K562 (cell line): ENCODE measurements around the gene WBP1L. TPM values are rescaled to one million over a fixed set of nuclear protein-coding genes. Genes with fewer than 3 reads are reported as not detected.

Source experiments
- ATAC-seq: fragments of 200-7000 bp; cut with Tn5 transposase; 3 replicates; pipeline ENCODE4 v1.9.1; 2020; ENCODE audit warnings: moderate library complexity
- BruUV-seq: library from RNA; stranded (reverse); fragments of 400-500 nt; replicated peaks from 2 replicates; lab custom pipeline; 2021; lab: Mats Ljungman, UMichigan
- CTCF ChIA-PET: fragments of 300-600 bp; formaldehyde crosslinking; extraction: SDS; loops from one replicate; lab custom pipeline; 2021; ENCODE audit warnings: low intra/inter-chr PET ratio; lab: Yijun Ruan, JAX
- POLR2A ChIA-PET: fragments of 300-600, 350-650 bp; sonication (Branson Sonifier 250); formaldehyde crosslinking; extraction: SDS; loops from one replicate; lab custom pipeline; 2021; ENCODE audit warnings: antibody characterized with exemption, inconsistent platforms; lab: Yijun Ruan, JAX
- DNase-seq, 4 experiments: peaks; one replicate each; pipeline versions ENCODE4 v3.0.0 to v3.0.0-alpha.2; 2011 to 2018; ENCODE audit warnings: low spot score in 3 of 4, mixed read lengths in 3 of 4; ENCODE audit errors: extremely low read depth in 1 of 4
- FAIRE-seq: peaks from 2 replicates; lab custom pipeline; 2011; peaks lifted over from hg19 to GRCh38; lab: Jason Lieb, UNC
- H2AFZ ChIP-seq: 2 replicates; pipeline ENCODE4 v1.6.0; 2011; ENCODE audit warnings: low read depth, low read length, control low read depth, inconsistent platforms
- H3K27ac ChIP-seq: fragments of 200-600 bp; 3 replicates; pipeline ENCODE4 v1.8.0; 2011; ENCODE audit warnings: low read depth, mild to moderate bottlenecking, control low read depth, inconsistent platforms, low read length, moderate library complexity, mixed read lengths; ENCODE audit errors: extremely low read depth
- H3K27me3 ChIP-seq, 2 experiments: fragments of 300-600 bp in 1 of 2; 2 replicates in 1 of 2; 3 replicates in 1 of 2; pipeline versions ENCODE4 v1.6.0 to v1.8.0; 2011; ENCODE audit warnings: inconsistent platforms in 2 of 2, low read length in 2 of 2, mild to moderate bottlenecking in 1 of 2, mixed read lengths in 1 of 2, moderate library complexity in 1 of 2; ENCODE audit not compliant: control insufficient read depth in 2 of 2, insufficient read depth in 2 of 2
- H3K36me3 ChIP-seq: fragments of 300-600 bp; 3 replicates; pipeline ENCODE4 v1.8.0; 2011; ENCODE audit warnings: mild to moderate bottlenecking, low read length, inconsistent platforms; ENCODE audit not compliant: control insufficient read depth, insufficient read depth
- H3K4me1 ChIP-seq, 2 experiments: fragments of 200-600 bp in 1 of 2; replicated peaks in 1 of 2; 2 replicates in 1 of 2; 3 replicates in 1 of 2; pipeline versions ENCODE4 v1.5.1 to v1.8.0; 2011; ENCODE audit warnings: inconsistent platforms in 2 of 2, low read length in 2 of 2, mild to moderate bottlenecking in 1 of 2, mixed read lengths in 1 of 2, moderate library complexity in 1 of 2; ENCODE audit not compliant: control insufficient read depth in 2 of 2, insufficient read depth in 2 of 2
- H3K4me2 ChIP-seq: 2 replicates; pipeline ENCODE4 v1.6.1; 2011; ENCODE audit warnings: low read length, control low read depth, inconsistent platforms, mixed read lengths; ENCODE audit not compliant: insufficient read depth
- H3K4me3 ChIP-seq: fragments of 200-600 bp; sonication (generic), shearing (Covaris generic); 2 replicates; pipeline ENCODE4 v1.5.1; 2016; ENCODE audit warnings: control low read depth, inconsistent platforms
- H3K79me2 ChIP-seq: fragments of 200-600 bp; 3 replicates; pipeline ENCODE4 v1.8.0; 2011; ENCODE audit warnings: low read length, inconsistent platforms; ENCODE audit not compliant: control insufficient read depth, insufficient read depth
- H3K9ac ChIP-seq, 2 experiments: 2 replicates each; pipeline versions ENCODE4 v1.6.0 to v1.6.1; 2011; ENCODE audit warnings: low read depth in 2 of 2, low read length in 2 of 2, control low read depth in 1 of 2, inconsistent platforms in 1 of 2, mild to moderate bottlenecking in 1 of 2, mixed read lengths in 1 of 2; ENCODE audit not compliant: insufficient read depth in 1 of 2
- H3K9me1 ChIP-seq: one replicate; pipeline ENCODE4 v1.6.0; 2011; ENCODE audit warnings: inconsistent platforms, mild to moderate bottlenecking, low read length, moderate library complexity; ENCODE audit not compliant: control insufficient read depth, insufficient read depth
- H3K9me3 ChIP-seq: replicated peaks from 2 replicates; pipeline ENCODE4 v1.5.1; 2011; ENCODE audit warnings: low read depth, low read length, inconsistent platforms; ENCODE audit not compliant: control insufficient read depth, insufficient read depth
- H4K20me1 ChIP-seq: replicated peaks from 2 replicates; pipeline ENCODE4 v1.6.1; 2011; ENCODE audit warnings: low read length, inconsistent platforms, mixed read lengths; ENCODE audit not compliant: control insufficient read depth, insufficient read depth
- CHD2 ChIP-seq: IDR thresholded peaks from 2 replicates; pipeline ENCODE4 v1.6.1; 2011; ENCODE audit warnings: low read depth, low read length
- CREM ChIP-seq: IDR thresholded peaks from 2 replicates; pipeline ENCODE4 v1.6.1; 2014; ENCODE audit warnings: antibody characterized with exemption, low read depth
- HMG20B ChIP-seq: fragments of 250-450 bp; sonication (Bioruptor Pico); IDR thresholded peaks from 2 replicates; pipeline ENCODE4 v1.5.0; 2021; ENCODE audit warnings: mild to moderate bottlenecking
- HNRNPK ChIP-seq: fragments of 200-400 bp; formaldehyde crosslinking; IDR thresholded peaks from one replicate; pipeline ENCODE4 v1.6.1; 2018; ENCODE audit warnings: mild to moderate bottlenecking, low read depth, low read length; ENCODE audit not compliant: poor library complexity, severe bottlenecking
- NCOA1 ChIP-seq: fragments of 450-650 bp; IDR thresholded peaks from 2 replicates; pipeline ENCODE4 v1.6.1; 2016; ENCODE audit warnings: low read depth
- SUPT5H ChIP-seq: fragments of 450-650 bp; IDR thresholded peaks from 2 replicates; pipeline ENCODE4 v1.6.1; 2016
- ZBTB1 ChIP-seq: sonication (generic); formaldehyde crosslinking; IDR thresholded peaks from 2 replicates; pipeline ENCODE4 v1.8.1; 2023; ENCODE audit warnings: missing genetic modification reagents, low read depth, mild to moderate bottlenecking, borderline replicate concordance
- ZNF146 ChIP-seq: IDR thresholded peaks from one replicate; pipeline ENCODE4 v1.6.1; 2018; ENCODE audit warnings: missing compliant biosample characterization; ENCODE audit not compliant: unreplicated experiment
- ZNF212 ChIP-seq: fragments of 450-650 bp; formaldehyde crosslinking; IDR thresholded peaks from 2 replicates; pipeline ENCODE4 v1.4.0; 2020; ENCODE audit warnings: mild to moderate bottlenecking
- ZNF354B ChIP-seq: fragments of 250-450 bp; sonication (Bioruptor Pico); IDR thresholded peaks from 2 replicates; pipeline ENCODE4 v1.4.0; 2020
- ZNF41 ChIP-seq: fragments of 250-450 bp; sonication (Bioruptor Pico); conservative IDR thresholded peaks from 2 replicates; pipeline ENCODE4 v1.4.0; 2020; ENCODE audit warnings: mild to moderate bottlenecking
- ZNF436 ChIP-seq: fragments of 250-450, 450-650 bp; sonication (Bioruptor Pico); formaldehyde crosslinking; IDR thresholded peaks from 2 replicates; pipeline ENCODE4 v1.7.0; 2020; ENCODE audit warnings: mild to moderate bottlenecking
- ZNF583 ChIP-seq: fragments of 250-450 bp; sonication (Bioruptor Pico); IDR thresholded peaks from 2 replicates; pipeline ENCODE4 v1.4.0; 2020
- WGBS: fragments of 100-300 bp; shearing (Covaris generic); methylation state at CpG from one replicate; pipeline ENCODE4 v1.1.6; 2016; ENCODE audit warnings: low coverage, mixed read lengths; ENCODE audit not compliant: insufficient coverage; ENCODE audit errors: missing lambda C conversion rate; 5-methylcytosine and 5-hydroxymethylcytosine counted together
- in situ Hi-C: fragments of 300-500 bp; cut with MboI; formaldehyde crosslinking; loops from 4 replicates; pipeline ENCODE4 v1.15.0; 2018; ENCODE audit warnings: inconsistent platforms, mixed read lengths
- intact Hi-C: fragments of 100-400 bp; cut with micrococcal nuclease; formaldehyde crosslinking; loops from 2 replicates; pipeline ENCODE4 v1.14.2; 2022
- polyA plus RNA-seq, 8 experiments: library from polyadenylated mRNA; depleted of rRNA in 4 of 8; stranded (reverse) in 5 of 8; unstranded in 3 of 8; fragments of >200 nt; fragmentation: Nextera tagmentation in 2 of 8; fragmentation: Illumina TruSeq in 1 of 8; extraction: Ambion mirVana in 2 of 8; extraction: Trizol in 1 of 8; gene quantifications; 2 replicates each; pipeline versions ENCODE4 v1.2.1 to v1.2.3, GENCODE V29; 2011 to 2014; ENCODE audit warnings: inconsistent platforms in 1 of 8, missing spikeins in 1 of 8
- total RNA-seq, 7 experiments: library from RNA; depleted of rRNA in 6 of 7; stranded (reverse); fragments of >200 nt in 6 of 7; fragmentation: Illumina TruSeq in 2 of 7; extraction: Trizol in 2 of 7; gene quantifications; 2 replicates each; pipeline versions ENCODE4 v1.2.1 to v1.2.3, GENCODE V29; 2011 to 2021; ENCODE audit warnings: low replicate concordance in 1 of 7
- TF ChIP-seq, protein P1 (sequence below): fragments of 450-650 bp; IDR thresholded peaks from 2 replicates; pipeline ENCODE4 v1.6.1; 2018; ENCODE audit warnings: mild to moderate bottlenecking, low read depth; ENCODE audit not compliant: partially characterized antibody
- TF ChIP-seq, protein P2 (sequence below): sonication (generic); formaldehyde crosslinking; IDR thresholded peaks from 2 replicates; pipeline ENCODE4 v1.8.1; 2022; ENCODE audit warnings: missing genetic modification reagents
- TF ChIP-seq, protein P3 (sequence below): IDR thresholded peaks from 2 replicates; pipeline ENCODE4 v1.6.1; 2011; ENCODE audit warnings: borderline replicate concordance, low read depth, mild to moderate bottlenecking, moderate library complexity, low read length; ENCODE audit not compliant: insufficient read depth, poor library complexity, severe bottlenecking
- TF ChIP-seq, protein P4 (sequence below): fragments of 250-450 bp; sonication (Bioruptor Pico); IDR thresholded peaks from 2 replicates; pipeline ENCODE4 v1.5.0; 2020; ENCODE audit warnings: mild to moderate bottlenecking

WBP1L gene
- total and polyA plus RNA-seq, 9 of the 15 experiments (the other 6 are each of a cell fraction or from before 2014, with no cell fraction given): 3.2 to 14.4 (median 11.3) TPM

DNA sequence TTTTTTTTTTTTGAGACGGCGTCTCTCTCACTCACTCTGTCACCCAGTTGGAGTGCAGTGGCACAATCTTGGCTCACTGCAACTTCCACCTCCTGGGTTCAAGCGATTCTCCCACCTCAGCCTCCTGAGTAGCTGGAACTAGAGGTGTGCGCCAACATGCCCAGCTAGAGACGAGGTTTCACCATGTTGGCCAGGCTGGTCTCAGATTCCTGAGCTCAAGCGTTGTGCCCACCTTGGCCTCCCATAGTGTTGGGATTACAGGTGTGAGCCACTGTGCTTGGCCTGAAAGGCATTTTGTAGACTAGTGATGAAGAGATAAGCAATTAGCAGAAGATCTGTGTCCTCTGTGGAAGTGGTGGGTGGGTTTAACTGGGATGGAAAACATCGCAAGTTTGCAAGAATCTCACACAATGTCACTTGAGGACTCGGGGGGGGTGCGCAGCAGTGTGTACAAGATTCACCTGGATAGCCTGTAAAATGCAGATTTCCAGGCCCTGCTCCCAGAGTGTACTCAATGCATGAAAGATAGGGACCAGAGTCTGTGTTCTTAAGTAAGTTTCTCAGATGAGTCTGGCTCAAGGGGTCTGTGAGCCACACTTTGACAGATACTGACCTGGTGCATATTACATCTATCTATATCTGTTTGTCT, 82.5 kb downstream of the WBP1L start:
- no peak for TF ChIP-seq ZNF146
- no peak for TF ChIP-seq ZNF41 (CRISPR knock-in tag)
- TF ChIP-seq, protein P1, sequence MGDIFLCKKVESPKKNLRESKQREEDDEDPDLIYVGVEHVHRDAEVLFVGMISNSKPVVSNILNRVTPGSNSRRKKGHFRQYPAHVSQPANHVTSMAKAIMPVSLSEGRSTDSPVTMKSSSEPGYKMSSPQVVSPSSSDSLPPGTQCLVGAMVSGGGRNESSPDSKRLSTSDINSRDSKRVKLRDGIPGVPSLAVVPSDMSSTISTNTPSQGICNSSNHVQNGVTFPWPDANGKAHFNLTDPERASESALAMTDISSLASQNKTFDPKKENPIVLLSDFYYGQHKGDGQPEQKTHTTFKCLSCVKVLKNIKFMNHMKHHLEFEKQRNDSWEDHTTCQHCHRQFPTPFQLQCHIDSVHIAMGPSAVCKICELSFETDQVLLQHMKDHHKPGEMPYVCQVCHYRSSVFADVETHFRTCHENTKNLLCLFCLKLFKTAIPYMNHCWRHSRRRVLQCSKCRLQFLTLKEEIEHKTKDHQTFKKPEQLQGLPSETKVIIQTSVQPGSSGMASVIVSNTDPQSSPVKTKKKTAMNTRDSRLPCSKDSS: no peak
- no peak for TF ChIP-seq ZBTB1 (CRISPR knock-in tag)
- TF ChIP-seq NCOA1: no peak
- TF ChIP-seq ZNF583: no peak
- TF ChIP-seq CREM: no peak
- TF ChIP-seq, protein P2, sequence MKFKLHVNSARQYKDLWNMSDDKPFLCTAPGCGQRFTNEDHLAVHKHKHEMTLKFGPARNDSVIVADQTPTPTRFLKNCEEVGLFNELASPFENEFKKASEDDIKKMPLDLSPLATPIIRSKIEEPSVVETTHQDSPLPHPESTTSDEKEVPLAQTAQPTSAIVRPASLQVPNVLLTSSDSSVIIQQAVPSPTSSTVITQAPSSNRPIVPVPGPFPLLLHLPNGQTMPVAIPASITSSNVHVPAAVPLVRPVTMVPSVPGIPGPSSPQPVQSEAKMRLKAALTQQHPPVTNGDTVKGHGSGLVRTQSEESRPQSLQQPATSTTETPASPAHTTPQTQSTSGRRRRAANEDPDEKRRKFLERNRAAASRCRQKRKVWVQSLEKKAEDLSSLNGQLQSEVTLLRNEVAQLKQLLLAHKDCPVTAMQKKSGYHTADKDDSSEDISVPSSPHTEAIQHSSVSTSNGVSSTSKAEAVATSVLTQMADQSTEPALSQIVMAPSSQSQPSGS: no peak
- TF ChIP-seq ZNF354B: no peak
- no peak for TF ChIP-seq SUPT5H
- no peak for TF ChIP-seq HNRNPK
- TF ChIP-seq, protein P3, sequence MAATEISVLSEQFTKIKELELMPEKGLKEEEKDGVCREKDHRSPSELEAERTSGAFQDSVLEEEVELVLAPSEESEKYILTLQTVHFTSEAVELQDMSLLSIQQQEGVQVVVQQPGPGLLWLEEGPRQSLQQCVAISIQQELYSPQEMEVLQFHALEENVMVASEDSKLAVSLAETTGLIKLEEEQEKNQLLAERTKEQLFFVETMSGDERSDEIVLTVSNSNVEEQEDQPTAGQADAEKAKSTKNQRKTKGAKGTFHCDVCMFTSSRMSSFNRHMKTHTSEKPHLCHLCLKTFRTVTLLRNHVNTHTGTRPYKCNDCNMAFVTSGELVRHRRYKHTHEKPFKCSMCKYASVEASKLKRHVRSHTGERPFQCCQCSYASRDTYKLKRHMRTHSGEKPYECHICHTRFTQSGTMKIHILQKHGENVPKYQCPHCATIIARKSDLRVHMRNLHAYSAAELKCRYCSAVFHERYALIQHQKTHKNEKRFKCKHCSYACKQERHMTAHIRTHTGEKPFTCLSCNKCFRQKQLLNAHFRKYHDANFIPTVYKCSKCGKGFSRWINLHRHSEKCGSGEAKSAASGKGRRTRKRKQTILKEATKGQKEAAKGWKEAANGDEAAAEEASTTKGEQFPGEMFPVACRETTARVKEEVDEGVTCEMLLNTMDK: no peak
- no peak for TF ChIP-seq ZNF436 (CRISPR knock-in tag)
- no peak for TF ChIP-seq CHD2
- TF ChIP-seq HMG20B (CRISPR knock-in tag): no peak
- TF ChIP-seq, protein P4, sequence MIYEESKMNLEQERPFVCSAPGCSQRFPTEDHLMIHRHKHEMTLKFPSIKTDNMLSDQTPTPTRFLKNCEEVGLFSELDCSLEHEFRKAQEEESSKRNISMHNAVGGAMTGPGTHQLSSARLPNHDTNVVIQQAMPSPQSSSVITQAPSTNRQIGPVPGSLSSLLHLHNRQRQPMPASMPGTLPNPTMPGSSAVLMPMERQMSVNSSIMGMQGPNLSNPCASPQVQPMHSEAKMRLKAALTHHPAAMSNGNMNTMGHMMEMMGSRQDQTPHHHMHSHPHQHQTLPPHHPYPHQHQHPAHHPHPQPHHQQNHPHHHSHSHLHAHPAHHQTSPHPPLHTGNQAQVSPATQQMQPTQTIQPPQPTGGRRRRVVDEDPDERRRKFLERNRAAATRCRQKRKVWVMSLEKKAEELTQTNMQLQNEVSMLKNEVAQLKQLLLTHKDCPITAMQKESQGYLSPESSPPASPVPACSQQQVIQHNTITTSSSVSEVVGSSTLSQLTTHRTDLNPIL (CRISPR knock-in tag): no peak
- TF ChIP-seq ZNF212: no peak
- TF ChIP-seq, all 486 proteins: peak for 0
- Histone ChIP-seq H3K4me2 (no peak overlapping the region), H3K9me1 (peaks cover 4% of the 10 kb centered on the region), H3K9me3 (no peaks in the 10 kb centered on the region), H2AFZ (no peak overlapping the region), H3K4me1 (peaks cover 0 to 4% of the 10 kb centered on the region in 2 experiments; a peak in 1 of 5 replicates), H3K36me3 (no peaks in the 10 kb centered on the region), H4K20me1 (no peaks in the 10 kb centered on the region), H3K4me3 (no peak overlapping the region), H3K9ac (no peak overlapping the region), H3K79me2 (no peaks in the 10 kb centered on the region), H3K27ac (no peak overlapping the region), H3K27me3 (no peaks in the 10 kb centered on the region)
- no TSS peak for BruUV-seq
- no peak for ATAC-seq
- no peak for FAIRE-seq
- in situ Hi-C loops: no loop called here
- 15% methylated on average over 4 of the region's 9 CpGs for WGBS
- intact Hi-C loops: no loop called here
- CTCF ChIA-PET: no interaction called here
- POLR2A ChIA-PET: no interaction called here
- DNase-seq: no peak
